Measurements from ENCODE around the gene GNPDA1.

The GNPDA1 gene

DNA sequence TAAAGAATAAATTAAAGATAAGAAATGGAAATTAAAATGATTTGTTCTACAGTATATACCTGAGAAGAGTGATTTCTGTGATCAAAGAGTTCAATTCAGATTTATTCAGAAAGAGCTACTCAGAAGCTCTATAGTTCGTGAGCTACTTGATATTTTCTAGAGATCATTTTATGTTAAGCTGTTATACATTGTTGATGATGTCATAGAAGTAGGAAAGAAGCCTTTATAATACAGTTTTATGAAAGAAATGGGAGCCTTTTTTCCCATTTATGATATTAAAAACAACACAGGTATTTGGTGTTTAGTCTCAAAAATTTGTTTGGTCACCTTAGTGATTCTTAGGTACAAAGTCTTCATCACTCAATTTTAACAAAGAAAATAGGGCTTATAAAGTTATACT, 23.1 kb downstream of the GNPDA1 start:
- no peak for DNase-seq

DNA sequence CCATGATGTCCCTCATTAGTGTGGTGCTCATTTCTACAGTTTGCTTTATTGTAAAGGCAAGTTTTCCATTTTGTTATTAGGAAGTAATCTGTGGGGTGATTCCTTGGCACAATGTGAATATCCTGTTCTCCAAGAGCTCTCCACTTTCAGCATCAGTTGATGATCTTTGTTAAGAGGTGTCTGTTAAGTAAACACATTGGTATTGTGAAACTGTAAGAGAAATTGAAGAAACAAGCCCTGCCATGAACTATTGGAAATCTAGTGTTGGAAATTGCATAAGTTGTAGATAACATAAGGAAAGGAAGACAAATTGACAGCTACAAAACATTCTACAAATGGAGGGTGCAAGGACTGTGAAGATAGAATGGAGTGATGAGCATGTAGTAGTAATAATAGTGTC, 26.8 kb downstream of the GNPDA1 start:
- no peak for DNase-seq

DNA sequence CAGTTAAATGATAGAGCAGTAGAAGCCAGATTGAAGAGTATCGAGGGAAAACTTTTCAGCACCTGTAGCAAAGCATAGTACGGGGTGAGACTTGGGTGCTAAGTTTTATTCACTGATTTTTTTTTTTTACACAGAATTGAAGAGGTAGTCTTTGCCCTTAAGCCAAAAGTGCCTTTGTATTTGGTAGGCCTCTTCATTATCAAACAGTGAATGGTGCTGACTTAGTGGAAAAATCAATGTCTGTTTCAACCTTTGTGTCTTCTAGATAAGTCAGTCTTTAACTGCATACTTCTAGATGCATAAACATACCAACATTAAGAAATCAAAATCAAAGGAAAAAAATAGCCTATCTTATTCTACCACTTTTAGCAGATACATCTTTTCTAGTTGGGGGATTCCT, 30.2 kb downstream of the GNPDA1 start:
- no peak for DNase-seq

DNA sequence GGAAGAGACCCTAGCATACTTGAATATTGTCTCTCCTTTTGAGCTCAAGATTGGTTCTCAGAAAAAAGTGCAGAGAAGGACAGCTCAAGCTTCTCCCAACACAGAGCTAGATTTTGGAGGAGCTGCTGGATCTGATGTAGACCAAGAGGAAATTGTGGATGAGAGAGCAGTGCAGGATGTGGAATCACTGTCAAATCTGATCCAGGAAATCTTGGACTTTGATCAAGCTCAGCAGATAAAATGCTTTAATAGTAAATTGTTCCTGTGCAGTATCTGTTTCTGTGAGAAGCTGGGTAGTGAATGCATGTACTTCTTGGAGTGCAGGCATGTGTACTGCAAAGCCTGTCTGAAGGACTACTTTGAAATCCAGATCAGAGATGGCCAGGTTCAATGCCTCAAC, 34.4 kb downstream of the GNPDA1 start:
- no peak for DNase-seq

DNA sequence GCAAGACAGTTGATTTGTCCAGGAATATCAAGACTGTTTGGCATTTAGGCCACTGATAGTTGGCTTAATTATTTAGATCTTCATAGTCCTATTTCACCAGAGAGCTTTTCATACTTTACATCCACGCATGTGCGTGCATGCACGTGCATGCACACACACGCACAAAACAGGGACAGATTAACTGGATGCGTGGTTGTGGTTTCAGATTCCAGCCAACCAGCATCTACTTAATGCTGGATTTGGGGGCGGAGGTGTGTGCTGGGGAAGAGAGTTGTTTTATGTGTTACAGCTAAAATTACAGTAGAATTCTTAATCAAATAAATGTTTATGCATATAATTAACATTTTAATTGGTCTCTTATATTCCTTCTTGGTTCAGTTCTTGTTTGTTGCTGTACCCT, 36.7 kb downstream of the GNPDA1 start:
- no peak for DNase-seq

DNA sequence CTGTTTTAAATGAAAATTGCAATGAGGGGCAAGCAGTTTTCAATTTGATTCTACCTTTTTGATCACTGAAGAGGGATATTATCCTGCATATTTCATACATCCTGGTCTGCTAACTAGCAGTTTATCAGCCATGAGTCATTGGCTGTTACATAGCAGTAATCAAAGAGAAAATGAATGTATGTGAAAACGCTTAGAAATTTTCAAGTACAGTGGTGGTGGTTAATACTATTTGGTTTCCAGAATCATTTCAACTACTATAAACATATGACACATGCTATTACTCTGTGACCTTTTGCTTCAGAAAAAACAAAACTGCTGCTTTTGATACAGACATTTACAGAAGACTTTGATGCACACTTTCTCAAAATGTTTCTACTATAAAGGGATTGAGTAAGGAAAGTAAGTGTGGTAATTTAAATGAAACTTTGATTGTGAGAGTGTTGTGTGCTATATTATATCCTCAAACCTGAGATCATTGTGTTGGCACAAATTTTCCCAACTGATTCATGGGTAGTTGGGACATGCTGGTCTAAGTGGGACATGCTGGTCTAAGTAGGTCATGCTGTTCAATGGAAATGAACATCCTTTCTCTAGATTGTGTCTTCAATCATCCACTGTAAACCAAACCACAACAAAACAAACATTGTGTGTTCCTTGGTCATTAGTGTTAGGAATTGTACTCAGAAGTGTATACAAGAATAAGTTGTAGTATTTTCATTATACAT, 38.8 kb downstream of the GNPDA1 start:
- no peak for DNase-seq

DNA sequence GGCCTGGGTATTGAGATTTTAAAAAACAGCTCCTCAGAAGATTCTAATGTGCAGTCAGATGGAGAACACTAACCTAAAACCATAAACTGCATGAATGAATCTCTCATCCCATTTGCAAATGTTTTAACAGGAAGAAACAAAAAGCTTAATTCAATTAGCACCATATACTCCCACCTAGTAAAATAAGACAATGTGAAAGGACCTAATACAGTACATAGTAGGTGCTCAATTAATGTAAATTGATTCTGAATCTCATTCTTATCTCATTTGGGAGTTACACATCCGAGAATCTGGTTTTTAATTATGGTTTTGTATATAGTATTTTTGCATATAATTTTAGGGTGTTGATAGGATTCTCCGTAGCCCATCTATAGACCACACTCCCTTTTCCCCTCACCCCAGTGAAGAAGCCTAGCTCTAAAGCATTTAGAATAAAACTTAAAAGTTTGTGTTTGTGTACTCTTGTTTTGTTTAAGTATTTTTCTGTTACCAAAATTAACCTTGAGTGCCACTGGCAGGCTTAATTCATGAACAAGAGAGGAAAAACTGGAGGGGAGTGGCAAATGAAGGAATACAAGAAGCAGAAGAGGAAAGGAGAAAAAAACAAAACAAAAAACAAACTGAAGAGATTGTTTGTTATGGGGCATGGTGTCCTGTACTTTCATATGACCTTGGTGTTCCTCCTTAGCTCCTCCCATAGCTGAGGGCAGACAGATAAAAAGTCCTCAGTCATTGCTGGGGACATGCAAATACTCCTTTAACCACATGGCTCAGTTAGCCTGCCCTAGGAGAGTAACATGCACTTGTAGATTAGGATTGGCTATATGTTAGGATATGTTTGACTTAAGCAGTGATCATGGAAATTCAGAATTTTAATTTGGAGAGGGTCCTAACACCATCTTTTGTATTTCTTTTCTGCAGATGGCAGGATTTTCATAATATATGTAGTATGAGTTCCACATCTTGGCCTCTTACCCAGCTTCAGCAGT, 42.8 kb downstream of the GNPDA1 start:
- no peak for DNase-seq

DNA sequence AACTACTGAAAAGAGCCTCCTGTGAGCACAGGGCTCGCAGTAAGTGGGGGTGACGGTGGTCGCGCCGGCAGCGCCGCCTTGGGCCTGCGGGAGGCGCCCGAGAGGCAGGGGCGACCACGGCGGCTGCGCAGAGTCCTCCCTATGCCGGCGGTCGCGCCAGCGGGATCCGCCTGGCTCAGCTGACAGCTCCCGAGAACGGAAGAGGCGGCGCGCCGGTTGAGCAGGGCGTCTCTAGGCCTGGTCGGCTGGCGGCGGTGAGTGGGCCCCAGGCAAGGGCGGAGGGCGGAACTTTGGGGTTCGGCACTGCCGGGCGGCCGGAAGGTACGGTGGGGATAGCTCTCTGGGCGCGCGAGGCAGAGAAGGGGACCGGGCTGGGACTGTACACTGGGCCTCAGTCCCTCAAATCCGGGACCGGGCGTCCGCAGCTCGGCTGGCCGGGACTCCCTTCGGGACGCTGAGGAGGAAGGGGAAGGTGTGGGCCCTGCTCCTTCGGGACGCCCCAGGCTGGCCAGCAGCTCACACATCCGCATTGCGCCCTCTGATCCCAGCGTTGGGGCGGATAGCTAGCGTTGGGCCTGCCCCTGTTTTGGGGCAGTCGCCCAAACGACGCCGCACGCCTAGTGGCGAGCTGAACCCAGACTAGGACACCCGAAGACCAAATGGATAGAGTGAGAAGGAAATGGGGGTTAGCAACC, 43.8 kb downstream of the GNPDA1 start, which contains the start of gene RNF14:
RNF14 (plus strand) TSS at position 192 of the 695 bp plus-strand sequence. CDS start 4,484 bp downstream, outside the sequence.
- DNase-seq: peak; percentile 84 to 88 (median 85)

DNA sequence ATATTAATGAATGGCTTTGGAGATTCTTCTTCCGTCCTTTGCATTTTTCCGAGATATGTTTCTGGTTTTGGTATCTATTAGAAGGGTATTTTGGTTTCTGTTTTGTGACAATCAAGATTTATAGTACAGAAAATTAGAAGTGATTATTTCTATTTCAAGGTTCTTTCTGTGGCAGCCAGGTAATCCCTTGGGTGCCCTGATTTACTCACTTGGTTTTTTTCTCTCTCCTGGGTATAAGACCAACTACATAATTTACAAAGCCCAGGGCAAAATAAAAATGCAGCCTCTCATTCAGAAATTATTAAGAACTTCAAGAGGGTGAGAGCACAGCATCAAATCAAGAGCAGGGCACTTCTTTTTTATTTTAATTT, 45.9 kb downstream of the GNPDA1 start:
- DNase-seq: no peak

DNA sequence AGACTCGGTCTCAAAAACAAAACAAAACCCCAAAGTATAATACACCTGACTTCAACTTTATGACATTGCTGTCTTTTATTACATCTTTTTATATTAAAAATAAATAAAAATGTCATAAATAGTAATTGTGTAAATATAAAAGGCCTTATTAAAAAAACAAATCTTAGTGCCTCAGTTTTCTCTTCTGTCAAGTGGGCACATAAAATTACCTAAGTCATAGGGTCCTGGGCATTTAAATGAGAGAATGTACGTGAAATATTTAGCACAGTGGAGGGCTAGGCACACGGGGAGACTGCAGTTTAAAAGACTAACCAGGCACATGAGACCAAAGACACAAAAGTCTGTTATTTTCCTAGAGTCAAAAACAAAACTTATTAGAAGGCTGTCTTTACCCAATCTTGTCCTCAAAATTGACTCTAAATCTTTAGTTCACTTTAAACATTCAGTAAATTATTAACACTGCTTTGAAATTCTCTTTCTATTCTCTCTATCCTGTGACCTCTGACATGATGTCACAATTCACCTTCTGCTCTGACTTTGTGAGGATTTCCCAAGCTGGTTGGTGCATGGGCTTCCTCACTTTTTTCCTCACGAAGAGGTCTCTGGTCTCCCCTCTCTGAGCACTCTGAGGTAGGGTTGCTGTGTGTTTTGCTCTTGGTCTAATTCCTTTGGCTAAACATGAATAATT, 46.4 kb downstream of the GNPDA1 start:
- DNase-seq: no peak

DNA sequence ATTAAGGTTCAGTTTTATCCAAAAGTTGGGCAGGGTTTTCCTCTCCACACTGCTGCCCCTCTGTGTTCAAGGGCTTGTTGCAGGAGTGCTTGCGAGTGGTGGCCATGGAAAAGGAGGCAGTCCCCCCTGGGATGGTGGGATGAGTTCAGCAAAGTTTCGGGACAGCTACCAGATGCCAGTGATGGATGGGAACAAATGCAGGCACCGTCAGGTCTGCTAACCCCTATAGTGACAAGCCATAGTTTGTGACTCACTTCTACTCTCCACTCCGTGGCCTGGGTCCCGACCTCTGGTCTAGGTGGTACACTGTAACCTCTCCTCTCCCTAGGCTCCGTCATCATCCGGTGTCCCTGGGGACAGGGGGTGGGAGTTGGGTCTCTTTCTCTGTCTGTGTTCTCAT, 47.8 kb downstream of the GNPDA1 start:
- DNase-seq: no peak

DNA sequence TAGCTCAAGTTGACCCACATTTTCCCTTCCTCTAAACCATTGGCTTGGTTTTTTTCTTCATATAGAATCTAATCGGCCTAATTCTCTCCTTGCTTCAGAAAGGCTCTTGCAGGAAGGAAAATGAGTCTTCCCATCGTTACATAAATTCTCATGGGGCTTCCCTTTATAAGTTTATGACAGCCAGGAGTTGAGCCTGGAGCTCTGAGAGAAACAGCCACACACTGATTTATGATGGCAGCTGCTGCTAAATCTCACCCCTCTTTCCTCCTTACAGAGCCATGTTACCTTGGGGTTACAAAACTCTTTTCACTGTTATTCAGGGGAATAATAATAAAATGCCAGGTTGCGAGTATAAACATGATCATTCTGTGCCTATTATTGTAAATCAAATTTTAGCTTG, 49.1 kb downstream of the GNPDA1 start:
- no peak for DNase-seq

DNA sequence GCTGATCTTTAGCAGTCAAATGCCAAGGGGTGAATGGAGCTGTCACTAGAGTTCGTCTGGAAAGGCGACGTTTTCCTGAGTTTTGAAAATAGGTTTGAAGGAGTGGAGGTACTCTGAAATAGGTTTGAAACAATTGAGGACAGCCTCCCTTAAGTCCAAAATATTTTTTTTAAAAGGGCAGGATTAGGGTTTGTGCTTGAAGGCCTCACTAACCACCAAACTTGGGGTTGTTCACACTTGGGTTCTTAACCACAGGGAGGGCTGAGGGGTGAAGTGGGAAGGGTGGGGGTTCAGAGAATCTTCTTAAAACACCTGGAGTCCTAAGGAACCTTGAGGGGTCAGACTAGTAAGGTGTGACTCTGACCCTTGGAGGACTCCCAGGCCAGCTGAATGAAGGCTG, 51.4 kb downstream of the GNPDA1 start:
- no peak for DNase-seq

DNA sequence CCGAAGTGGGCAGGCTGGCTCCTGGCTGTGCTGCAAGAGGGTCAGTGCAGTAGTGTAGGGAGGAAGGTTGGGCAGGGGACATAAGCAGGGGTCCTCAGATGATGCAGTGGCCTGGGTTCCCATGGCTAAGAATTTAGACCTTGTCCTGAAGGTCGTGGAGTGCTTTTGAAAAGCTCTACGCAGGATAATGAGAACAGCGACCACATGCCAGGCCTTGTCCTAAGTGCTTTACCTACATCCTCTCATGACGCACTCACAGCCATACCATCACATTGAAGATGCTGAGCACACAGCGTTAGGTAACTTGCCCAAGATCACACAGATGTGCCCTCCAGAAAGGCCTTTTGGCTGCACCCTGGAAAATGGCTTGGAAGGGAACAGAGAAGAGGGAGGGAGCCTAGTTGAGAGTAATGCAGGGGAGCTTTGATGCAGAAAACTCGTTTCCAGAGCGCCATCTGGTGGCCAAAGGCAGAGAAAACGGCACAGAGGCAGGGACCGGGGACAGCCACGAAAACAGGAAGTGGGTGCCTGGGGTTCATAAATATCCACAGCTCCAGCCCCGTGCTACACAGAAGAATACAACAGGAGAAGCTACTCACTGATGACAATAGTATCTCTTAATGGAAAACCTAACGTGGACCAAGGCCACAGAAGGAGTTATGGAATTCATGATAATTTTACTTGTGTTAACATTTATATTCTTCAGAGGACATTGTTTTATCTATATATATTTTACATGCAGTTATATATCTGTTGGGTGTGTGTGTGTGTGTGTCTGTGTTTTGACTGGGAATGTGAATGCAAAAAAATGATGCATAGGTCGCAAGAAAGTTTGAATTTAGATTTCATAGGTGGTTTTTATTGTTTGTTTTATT, 52.1 kb downstream of the GNPDA1 start:
- peak; percentile 77 to 93 (median 81) for DNase-seq

DNA sequence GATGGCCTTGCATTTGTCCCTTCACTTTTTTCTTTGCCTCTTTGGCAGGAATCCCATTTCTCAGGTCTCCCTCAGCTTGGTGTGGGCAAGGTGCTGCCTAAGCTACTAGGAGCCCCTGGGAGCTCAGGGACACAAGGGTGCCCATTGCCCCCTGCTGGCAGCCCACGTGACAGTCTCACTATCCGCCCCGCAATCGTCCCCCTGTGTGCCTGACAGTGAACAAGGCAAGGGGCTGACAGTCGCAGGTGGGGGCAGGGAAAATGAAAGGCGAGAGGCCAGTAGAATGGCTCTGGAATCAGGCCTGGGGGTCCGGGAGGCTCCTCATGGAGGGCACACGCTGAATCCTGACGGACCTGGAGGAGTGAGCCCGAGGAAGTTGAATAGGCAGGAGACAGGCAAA, 52.8 kb downstream of the GNPDA1 start:
- DNase-seq: no peak

DNA sequence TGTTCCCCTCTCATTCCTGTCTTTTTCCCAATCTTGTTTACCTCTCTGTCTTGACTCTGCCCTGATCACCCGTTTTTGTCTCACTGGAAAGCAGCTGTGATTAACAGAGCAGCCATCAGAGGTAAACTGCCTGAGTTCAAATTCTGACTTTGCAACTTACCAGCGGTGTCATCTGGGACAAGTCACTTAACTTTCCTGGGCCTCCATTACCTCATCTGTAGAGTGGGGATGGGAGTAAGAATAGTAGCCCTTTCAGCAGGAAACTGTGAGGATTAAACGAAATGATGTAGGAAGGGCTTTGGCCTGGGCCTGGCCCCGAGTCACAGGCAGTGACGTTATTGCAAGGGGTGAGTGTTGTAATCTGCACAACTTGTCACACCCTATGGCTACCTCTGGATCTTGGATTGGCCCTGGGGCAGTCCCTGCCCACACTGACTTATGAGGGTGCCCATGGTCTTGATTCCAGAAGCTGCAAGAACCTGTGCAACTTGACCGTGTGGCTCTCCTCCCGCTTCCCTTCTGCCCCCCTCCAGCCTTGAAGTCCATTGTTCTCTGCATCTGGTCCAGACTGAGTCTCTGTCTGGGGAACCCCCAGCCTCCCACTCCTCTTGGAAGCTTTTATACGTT, 54.2 kb downstream of the GNPDA1 start:
- no peak for DNase-seq

DNA sequence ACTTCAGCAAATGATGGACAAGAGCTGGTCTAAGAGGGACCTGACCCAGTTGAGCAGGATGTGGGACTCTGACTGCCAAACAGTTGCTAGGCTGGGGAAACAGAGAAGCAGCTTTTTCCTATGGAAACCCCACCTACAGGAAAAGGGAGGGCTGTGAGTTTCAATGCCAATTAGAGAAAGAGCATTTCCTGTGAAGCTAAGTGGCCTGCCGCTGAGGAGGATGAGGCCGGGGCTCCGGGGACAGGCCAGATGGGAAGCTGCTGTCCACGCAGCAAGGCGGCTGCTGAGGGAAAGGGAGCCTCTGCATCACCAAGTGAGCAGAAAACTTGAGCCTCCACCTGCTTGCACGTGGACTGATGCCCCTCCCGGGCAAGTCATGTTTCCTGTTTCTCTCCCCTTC, 54.7 kb downstream of the GNPDA1 start, which contains the start of gene PCDH12:
PCDH12 (minus strand) TSS at position 90 of the 400 bp plus-strand sequence. CDS start 351 bp downstream, outside the sequence.
- no peak for DNase-seq

DNA sequence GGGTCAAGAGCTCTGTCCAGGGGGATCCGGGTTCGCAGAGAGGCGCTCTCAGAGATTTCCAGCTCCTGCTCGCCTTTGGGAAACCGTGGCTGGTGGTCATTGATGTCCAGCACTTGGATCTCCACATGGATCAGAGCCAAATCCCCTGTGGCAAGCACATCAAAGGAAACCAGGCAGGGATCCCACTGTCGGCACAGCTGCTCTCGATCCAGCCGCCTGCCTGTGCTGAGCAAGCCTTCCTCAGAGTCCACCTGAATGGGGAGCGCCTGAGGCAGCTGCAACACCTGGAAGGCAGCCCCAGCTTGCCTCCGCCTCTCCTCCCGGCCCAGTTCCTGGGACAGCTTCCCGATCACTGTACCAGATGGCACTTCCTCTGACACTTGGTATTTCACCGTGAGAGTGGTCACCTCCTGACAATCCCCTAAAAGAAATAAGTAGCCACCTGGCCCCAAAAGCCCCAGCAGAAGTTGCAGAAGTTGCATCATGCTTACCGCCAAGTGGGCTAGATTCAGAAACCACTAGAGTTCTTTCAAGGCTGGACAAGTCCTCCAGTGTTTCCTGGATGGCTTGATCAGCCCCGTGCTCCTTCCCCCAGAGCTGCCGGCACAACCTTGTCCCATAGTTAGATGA, 55.3 kb downstream of the GNPDA1 start:
- no peak for DNase-seq

DNA sequence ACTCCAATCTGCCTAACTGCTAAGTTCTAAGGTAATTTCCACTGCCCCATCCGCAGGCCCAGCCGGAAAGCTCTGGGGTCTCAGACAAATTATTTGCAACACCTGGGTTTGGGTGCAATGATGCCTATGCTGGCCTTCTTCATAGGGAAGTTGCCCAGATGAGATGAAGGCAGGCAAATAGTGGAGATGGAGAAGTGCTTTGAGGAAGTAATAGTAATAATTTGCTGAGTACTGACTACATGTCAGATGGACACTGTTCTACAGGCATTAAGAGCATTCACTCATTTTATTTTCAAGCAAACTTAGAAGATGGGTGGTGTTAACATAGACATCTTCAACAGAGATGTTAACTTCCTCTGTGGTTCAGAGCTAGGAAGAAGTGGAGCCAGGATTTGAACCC, 58.6 kb downstream of the GNPDA1 start:
- DNase-seq: no peak

DNA sequence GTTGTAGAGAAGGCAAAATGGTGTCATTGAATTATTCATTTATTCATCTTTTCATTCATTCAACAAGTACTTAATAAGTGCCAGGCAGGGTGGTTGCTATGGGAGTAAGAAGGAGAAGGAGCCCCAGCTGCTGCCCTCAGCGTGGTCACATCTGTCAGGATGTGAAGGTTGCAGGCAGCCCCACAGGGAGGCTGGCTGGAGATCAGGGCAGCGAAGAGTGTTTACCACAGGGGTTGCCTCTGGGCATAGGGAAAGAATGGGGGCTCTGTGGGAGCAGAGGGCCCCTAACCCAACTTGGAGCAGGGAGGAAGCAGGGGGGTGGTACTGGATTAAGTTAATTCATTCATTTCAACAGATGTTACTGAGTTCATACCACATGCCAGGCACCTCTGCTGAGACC, 60.8 kb downstream of the GNPDA1 start:
- no peak for DNase-seq

DNA sequence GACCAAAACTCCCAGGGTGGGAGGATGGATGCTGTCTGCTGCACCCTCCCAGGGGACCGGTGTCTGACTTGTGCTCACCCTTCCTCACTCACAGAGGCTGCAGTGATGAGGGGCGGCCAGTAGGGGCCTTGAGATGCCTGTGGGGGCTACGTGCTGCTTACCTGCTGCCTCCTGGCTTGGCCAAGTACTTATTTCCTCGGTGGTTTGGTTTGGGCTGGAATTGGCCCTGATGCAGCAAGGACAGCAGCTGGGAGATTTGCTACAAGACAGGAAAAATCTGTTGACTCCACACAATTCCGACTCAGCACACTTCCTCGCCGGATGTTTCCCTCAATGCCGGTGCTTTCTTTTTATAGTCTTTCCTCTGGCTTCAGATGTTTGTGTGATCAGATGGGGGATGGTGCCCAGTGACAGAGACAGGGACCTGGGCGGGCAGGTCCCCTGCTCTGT, 61.5 kb downstream of the GNPDA1 start:
- no peak for DNase-seq

Data from activated CD4-positive, CD25-positive, alpha-beta regulatory T cell (primary cell).